NCI-H774 (cell line): ENCODE measurements around the gene PCP4.
A peak's percentile ranks its signal among the peaks of the same experiment; 100 is the strongest.

Source experiments
- DNase-seq: peaks from one replicate; lab custom pipeline; 2025; lab: John Stamatoyannopoulos, UW

The PCP4 gene

GRCh38 chr21:39923476-39923875 is 56.2 kb downstream of the PCP4 start:
- no peak for DNase-seq

- DNase-seq: no peak
These were observed 57.5 kb downstream of the PCP4 start for GRCh38 chr21:39924577-39925308.

GRCh38 chr21:39927304-39927886 is 60.2 kb downstream of the PCP4 start:
- no peak for DNase-seq

GRCh38 chr21:39932335-39932734 is 65.1 kb downstream of the PCP4 start:
- DNase-seq: no peak

GRCh38 chr21:39934895-39935294 is 67.7 kb downstream of the PCP4 start:
- no peak for DNase-seq

- DNase-seq: no peak
These were observed 68.5 kb downstream of the PCP4 start for GRCh38 chr21:39935716-39936115.

- DNase-seq: peak; percentile 57
These were observed 70.9 kb downstream of the PCP4 start for GRCh38 chr21:39938086-39938625.

- no peak for DNase-seq
These were observed 79.0 kb downstream of the PCP4 start for GRCh38 chr21:39946199-39946598.

GRCh38 chr21:39947031-39947430 is 79.8 kb downstream of the PCP4 start:
- DNase-seq: no peak

GRCh38 chr21:39951183-39952101 is 84.2 kb downstream of the PCP4 start:
- no peak for DNase-seq

GRCh38 chr21:39952265-39952664 is 85.0 kb downstream of the PCP4 start:
- no peak for DNase-seq

GRCh38 chr21:39954570-39954969 is 87.3 kb downstream of the PCP4 start:
- no peak for DNase-seq

- DNase-seq: no peak
These were observed 88.1 kb downstream of the PCP4 start for GRCh38 chr21:39955326-39955725.

GRCh38 chr21:39956586-39956985 is 89.3 kb downstream of the PCP4 start:
- DNase-seq: no peak

GRCh38 chr21:39958731-39959130 is 91.5 kb downstream of the PCP4 start:
- DNase-seq: no peak

GRCh38 chr21:39961251-39961650 is 94.0 kb downstream of the PCP4 start:
- DNase-seq: no peak

GRCh38 chr21:39965026-39965425 is 97.8 kb downstream of the PCP4 start:
- DNase-seq: no peak

GRCh38 chr21:39966786-39967185 is 99.5 kb downstream of the PCP4 start:
- DNase-seq: no peak

GRCh38 chr21:39968010-39968409 is 100.8 kb downstream of the PCP4 start:
- no peak for DNase-seq

GRCh38 chr21:39969691-39970364 is 102.6 kb downstream of the PCP4 start:
- no peak for DNase-seq

GRCh38 chr21:39971956-39972355 is 104.7 kb downstream of the PCP4 start:
- no peak for DNase-seq

GRCh38 chr21:39972471-39972870 is 105.2 kb downstream of the PCP4 start:
- no peak for DNase-seq
